IPS-15b (cell line): Measurements from ENCODE around the gene ZHX3.

Experiments
- H3K27me3 ChIP-seq: one replicate; pipeline ENCODE4 v1.6.1; 2013; ENCODE audit warnings: low read length; ENCODE audit not compliant: control insufficient read depth, insufficient read depth
- H3K36me3 ChIP-seq: one replicate; pipeline ENCODE4 v1.6.1; 2013; ENCODE audit warnings: low read length; ENCODE audit not compliant: control insufficient read depth, insufficient read depth
- H3K4me1 ChIP-seq: one replicate; pipeline ENCODE4 v1.6.1; 2013; ENCODE audit warnings: mild to moderate bottlenecking, low read length; ENCODE audit not compliant: control insufficient read depth, insufficient read depth
- H3K4me3 ChIP-seq: one replicate; pipeline ENCODE4 v1.5.1; 2013; ENCODE audit warnings: low read depth, low read length
- H3K9ac ChIP-seq: one replicate; pipeline ENCODE4 v1.6.1; 2013; ENCODE audit warnings: low read depth, mild to moderate bottlenecking, low read length
- H3K9me3 ChIP-seq: one replicate; pipeline ENCODE4 v1.6.1; 2013; ENCODE audit warnings: mild to moderate bottlenecking, low read length; ENCODE audit not compliant: control insufficient read depth, insufficient read depth

The ZHX3 gene

DNA sequence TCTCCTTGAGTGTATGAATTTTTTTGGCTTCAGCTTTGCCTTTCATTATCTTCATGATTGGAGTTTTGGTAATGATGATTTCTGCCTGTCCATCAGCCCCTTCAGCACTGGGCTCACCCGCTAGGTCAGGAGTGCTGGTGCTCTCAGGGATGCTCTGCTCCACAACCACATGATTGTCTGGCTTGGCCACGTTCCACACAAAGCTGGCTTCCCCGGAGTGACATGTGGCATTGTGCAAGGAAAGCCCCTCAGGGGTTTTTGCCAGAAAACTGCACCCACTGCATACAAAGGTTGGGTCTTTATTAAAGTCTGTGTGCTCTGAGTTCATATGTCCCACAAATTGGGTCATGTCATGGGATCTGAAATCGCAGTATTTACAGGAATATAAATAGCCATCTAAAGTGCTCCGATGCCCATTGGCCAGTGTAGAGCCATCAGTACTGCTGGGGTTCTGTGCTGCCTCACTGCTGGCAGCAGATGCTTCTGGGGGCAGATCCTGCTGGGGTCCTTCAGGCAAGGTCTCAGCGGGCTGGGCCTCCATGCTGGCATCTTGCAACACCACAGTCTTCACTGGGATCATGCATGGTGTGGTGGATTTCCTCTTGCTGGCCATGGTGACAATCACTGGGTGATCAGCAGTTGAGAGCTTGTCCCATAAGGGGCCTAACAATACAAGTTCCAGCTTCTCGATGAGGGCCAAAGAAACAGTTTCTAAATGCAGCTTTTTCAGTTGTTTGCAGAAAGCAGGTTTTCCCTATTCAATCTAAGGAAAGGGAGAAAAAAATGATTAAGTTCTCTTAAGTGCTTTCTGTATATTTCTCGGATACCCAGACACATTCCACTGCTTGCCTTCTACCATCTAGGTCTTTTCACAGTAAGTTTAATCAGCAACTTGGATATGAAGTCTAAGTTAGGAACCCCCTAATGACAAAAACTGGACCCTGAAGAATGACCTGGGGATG is 112.9 kb downstream of the ZHX3 start:
- Histone ChIP-seq H3K36me3 (no peaks in the 10 kb centered on the region), H3K9ac (no peak overlapping the region), H3K4me3 (no peak overlapping the region), H3K4me1 (no peaks in the 10 kb centered on the region), H3K9me3 (no peaks in the 10 kb centered on the region), H3K27me3 (no peaks in the 10 kb centered on the region)

DNA sequence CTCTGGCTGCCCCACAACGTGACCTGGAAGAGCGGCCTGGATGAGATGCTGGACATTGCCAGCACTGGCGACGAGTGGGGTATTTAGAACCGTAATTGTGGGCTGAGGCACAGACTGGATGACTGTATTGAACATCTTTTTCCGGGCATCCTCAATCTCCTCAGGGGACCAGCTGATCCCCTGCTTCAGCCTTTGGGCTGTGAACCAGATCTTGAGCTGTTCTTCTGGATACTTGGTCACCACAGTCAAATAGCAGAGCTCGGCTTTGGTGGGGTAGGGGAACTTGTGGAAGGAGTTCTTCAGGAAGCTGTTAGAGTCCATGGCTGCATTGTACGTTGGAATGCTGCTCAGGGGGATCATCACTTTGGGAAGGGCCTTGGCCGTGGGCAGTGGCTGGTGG is 113.9 kb downstream of the ZHX3 start:
- no peaks in the 10 kb centered on the region for H3K9me3 ChIP-seq
- no peaks in the 10 kb centered on the region for H3K27me3 ChIP-seq
- H3K9ac ChIP-seq: no peak overlapping the region
- H3K4me3 ChIP-seq: no peak overlapping the region
- no peaks in the 10 kb centered on the region for H3K36me3 ChIP-seq
- no peaks in the 10 kb centered on the region for H3K4me1 ChIP-seq

DNA sequence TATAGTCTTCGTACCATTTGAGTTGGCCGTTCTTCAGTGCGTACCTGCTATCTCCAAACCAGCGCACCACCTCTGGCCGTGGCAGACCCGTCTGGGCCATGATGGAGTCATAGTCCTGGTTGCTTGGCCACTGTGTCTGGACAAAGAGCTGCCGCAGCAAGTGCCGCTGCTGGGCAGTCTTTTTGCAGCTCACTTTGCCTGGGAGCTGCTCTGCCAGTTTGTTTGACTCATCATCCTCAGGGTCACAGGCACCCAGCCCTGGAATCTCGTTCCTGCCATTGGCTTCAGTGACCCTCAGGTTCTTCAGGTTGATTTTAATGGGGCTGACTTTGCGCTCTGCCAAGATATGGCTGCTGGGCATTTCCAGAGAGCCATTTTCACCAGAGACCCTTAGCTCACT is 115.1 kb downstream of the ZHX3 start:
- H3K27me3 ChIP-seq: no peaks in the 10 kb centered on the region
- H3K9ac ChIP-seq: no peak overlapping the region
- no peaks in the 10 kb centered on the region for H3K36me3 ChIP-seq
- no peak overlapping the region for H3K4me3 ChIP-seq
- no peaks in the 10 kb centered on the region for H3K9me3 ChIP-seq
- no peaks in the 10 kb centered on the region for H3K4me1 ChIP-seq

DNA sequence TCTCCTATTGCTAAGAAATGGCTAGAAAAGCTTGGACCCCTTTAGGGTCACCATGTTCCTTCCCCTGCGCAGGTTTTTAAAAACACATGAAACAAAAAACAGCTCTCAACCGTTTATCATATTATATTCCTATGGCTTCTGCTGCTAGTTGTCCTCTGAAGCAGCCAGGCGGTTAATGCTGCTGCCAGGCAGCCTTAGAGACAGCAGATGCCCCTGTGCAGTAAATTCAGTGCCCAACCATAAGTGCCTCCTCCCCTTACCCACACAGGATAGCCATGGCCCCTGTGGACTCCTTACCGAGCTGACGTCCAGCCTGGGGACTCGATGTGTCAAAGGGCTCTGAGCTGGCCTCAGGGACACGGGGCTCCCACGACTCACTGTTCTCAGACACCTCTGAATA is 115.8 kb downstream of the ZHX3 start:
- H3K9me3 ChIP-seq: no peaks in the 10 kb centered on the region
- no peaks in the 10 kb centered on the region for H3K4me1 ChIP-seq
- H3K9ac ChIP-seq: no peak overlapping the region
- H3K4me3 ChIP-seq: no peak overlapping the region
- H3K27me3 ChIP-seq: no peaks in the 10 kb centered on the region
- H3K36me3 ChIP-seq: no peaks in the 10 kb centered on the region

DNA sequence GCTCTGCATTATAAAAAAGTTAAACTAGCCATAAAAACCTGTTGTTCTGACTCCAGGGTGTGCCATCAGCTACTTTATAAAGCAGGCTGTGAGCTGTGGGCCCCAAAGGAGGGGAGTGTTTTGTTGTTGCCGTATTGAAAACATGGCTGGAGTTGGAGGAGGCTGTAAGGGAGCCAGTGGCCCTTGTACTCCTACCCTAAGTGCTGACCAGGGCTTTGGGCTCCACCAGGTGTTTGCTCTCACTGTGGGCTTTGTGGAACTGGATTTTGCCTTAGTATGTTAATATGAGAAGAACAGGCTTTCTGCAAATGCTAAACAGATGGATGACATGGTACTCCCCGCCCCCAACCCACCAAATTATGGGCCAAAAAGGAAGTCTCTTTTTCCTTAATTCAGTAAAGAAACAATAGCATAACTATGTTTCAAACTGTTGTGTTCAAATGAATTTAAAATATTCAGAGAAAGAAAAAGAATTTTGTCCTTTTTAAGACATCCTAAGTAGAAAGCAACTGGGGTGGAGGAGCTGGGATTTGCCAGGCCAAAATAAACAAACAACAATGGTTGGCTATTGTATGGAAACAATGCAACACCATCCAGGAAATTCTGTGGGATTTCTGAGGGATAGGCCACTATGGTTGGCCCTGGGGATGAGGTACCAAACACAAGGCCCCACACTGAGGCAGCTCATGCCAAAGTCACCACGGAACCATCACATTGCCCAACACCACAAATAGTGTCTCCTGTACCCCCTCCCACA is 116.9 kb downstream of the ZHX3 start:
- H3K36me3 ChIP-seq: no peaks in the 10 kb centered on the region

DNA sequence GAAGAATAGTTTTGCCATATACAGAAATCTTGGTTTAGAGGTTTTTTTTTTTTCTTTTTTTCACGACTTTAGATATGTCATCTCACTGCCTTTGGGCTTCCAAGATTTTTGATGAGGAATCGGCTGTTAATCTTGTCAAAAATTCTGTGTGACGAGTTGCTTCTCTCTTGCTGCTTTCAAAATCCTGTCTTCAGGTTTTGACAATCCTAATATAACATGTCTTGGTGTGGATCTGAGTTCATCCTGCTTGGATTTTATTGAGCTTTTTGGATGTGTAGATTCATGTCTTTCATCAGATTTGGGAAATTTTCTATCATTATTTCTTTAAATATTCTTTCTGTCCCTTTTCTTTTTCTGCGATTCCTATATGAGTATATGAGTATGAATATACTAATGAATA is 119.1 kb downstream of the ZHX3 start:
- no peaks in the 10 kb centered on the region for H3K36me3 ChIP-seq
- no peaks in the 10 kb centered on the region for H3K4me1 ChIP-seq
- H3K9me3 ChIP-seq: no peaks in the 10 kb centered on the region
- no peak overlapping the region for H3K9ac ChIP-seq
- H3K4me3 ChIP-seq: no peak overlapping the region
- no peaks in the 10 kb centered on the region for H3K27me3 ChIP-seq

More for the DNA sequence above, 116.9 kb downstream of the ZHX3 start:
- Histone ChIP-seq H3K9ac (no peak overlapping the region), H3K9me3 (no peaks in the 10 kb centered on the region), H3K4me1 (no peaks in the 10 kb centered on the region), H3K4me3 (no peak overlapping the region), H3K27me3 (no peaks in the 10 kb centered on the region)

DNA sequence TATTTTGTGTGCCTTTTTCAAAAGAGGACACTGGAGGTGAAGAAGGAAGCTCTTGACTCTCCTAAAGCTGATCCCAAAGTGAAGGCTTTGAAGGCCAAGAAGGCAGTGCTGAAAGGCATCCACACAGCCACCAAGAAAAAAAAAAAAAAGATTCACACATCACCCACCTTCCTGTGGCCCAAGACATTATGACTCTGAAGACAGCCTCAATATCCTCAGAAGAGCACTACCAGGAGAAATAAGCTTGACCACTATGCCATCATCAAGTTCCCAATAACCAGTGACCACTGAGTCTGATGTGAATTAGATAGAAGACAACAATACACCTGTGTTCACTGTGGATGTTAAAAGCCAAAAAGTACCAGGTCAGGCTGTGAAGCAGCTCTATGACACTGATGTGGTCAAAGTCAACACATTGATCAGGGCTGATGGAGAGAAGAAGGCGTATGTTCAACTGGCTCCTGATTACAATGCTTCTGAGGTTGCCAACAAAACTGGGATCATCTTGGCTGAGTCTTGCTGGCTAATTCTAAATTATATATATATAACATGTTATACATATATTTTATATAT is 120.8 kb downstream of the ZHX3 start:
- H3K9ac ChIP-seq: no peak overlapping the region
- H3K4me1 ChIP-seq: no peaks in the 10 kb centered on the region
- H3K36me3 ChIP-seq: no peaks in the 10 kb centered on the region
- no peaks in the 10 kb centered on the region for H3K27me3 ChIP-seq
- H3K9me3 ChIP-seq: no peaks in the 10 kb centered on the region
- no peak overlapping the region for H3K4me3 ChIP-seq

DNA sequence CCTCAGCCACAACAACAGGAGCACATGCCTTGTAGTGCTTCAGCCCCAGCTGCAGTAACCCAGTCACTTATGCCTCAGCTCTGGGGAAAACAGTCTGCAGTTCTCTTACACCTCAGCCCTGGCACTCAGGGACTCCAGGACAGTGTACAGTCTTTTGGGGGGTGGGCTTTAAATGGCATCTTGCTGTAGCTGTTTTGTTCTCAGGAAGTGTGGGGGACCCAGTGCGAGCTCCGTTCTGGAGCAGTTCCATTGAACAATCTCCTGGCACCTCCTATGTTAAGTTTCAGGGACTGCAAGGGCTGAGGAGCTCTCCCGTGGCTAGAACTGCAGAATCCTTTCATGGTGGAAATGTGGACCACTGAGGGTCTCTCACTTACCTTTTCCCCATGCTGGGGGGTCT is 125.0 kb downstream of the ZHX3 start:
- H3K9me3 ChIP-seq: no peaks in the 10 kb centered on the region
- no peaks in the 10 kb centered on the region for H3K4me1 ChIP-seq
- H3K4me3 ChIP-seq: no peak overlapping the region

DNA sequence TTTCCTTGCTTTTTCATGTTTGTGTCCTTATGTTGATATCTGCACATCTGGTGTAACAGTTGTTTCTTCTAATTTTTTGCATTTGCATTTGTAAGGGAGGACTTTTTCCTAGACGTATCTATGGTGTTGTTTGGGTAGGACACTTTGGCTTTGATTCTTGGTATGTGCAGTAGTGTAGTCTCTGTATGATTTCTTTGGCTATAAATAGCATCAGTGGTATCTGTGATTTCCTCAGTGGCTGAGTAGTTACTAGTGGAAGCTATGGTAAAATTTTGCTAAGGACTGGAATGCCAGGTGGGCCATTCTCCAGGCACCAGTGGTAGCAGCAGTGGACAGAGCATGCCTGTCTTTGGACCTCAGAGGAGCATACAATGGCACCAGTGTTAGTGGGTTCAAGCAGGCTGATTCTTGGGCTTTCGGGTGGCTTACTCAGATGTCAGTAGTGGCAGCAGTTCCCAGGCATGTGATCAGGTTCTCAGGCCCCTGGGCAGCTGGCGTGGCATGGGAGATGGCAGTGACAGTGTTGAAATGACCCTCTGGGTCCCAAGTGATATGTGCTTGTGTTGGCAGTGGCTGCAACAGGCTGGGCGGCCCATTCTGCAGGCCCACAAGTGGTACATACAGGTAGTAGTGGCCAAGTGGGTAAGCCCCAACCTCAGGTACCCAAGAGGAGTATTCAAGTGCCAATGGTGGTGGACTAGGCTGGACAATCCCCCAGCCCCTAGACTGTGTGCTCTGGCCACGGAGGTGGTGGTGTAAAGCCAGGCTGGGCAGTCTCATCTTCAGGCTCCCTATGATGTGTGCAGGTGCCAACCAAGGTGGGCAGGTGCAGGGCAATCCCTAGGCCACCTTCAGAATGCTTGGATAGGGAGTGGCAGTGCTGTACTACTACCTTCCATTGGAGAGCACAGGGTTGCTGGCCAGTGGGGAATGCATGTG is 125.7 kb downstream of the ZHX3 start:
- no peak overlapping the region for H3K4me3 ChIP-seq
- no peaks in the 10 kb centered on the region for H3K27me3 ChIP-seq
- H3K4me1 ChIP-seq: no peaks in the 10 kb centered on the region
- H3K9ac ChIP-seq: no peak overlapping the region
- no peaks in the 10 kb centered on the region for H3K36me3 ChIP-seq
- H3K9me3 ChIP-seq: no peaks in the 10 kb centered on the region

More for the DNA sequence above, 125.0 kb downstream of the ZHX3 start:
- no peaks in the 10 kb centered on the region for H3K27me3 ChIP-seq
- H3K9ac ChIP-seq: no peak overlapping the region
- H3K36me3 ChIP-seq: no peaks in the 10 kb centered on the region

DNA sequence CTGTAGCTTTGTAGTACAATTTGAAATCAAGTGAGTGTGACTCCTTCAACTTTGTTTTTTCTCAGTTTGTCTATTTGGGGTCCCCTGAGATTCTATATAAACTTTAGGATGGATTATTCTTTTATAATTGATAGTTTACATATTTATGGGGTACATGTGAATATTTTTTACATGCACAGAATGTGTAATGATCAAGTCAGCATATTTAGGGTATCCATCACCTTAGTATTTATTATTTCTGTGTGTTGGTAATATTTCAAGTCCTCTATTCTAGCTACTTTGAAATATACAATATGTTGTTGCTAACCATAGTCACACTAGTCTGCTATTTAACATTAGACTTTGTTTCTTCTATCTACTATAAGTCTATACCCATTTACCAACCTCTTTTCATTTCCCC is 129.9 kb downstream of the ZHX3 start:
- no peak overlapping the region for H3K4me3 ChIP-seq
- H3K9me3 ChIP-seq: no peaks in the 10 kb centered on the region
- H3K9ac ChIP-seq: no peak overlapping the region
- no peaks in the 10 kb centered on the region for H3K27me3 ChIP-seq
- H3K4me1 ChIP-seq: no peaks in the 10 kb centered on the region
- no peaks in the 10 kb centered on the region for H3K36me3 ChIP-seq
